HG03108 (cell line): ENCODE results near the gene IMMP2L.
"Not testable (repeated sequence)": the region's sequence is repeated elsewhere in the genome, so short reads cannot be mapped to it uniquely, and the experiment has no call there.

Experiments
- ATAC-seq: cut with Tn5 transposase; IDR thresholded peaks from one replicate; pipeline ENCODE4 v1.9.1; 2021; ENCODE audit warnings: moderate library complexity; ENCODE audit not compliant: unreplicated experiment

Gene IMMP2L

DNA sequence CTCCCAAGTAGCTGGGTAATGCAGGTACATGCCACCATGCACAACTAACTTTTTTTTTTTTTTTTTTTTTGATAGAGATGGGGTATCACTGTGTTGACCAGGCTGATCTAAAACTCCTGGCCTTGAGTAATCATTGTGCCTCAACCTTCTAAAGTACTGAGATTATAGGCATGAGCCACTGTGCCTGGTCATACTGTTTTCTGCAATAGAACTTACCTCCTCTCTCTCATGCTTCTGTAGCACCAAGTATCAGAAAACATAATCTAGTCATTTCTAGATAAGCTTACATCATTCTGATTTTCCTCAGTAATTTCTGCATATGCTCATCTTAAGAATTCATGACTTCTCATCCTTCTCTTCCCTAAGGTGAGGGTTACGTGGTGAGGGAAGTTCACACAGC, 210.0 kb downstream of the IMMP2L start:
- no peak for ATAC-seq

DNA sequence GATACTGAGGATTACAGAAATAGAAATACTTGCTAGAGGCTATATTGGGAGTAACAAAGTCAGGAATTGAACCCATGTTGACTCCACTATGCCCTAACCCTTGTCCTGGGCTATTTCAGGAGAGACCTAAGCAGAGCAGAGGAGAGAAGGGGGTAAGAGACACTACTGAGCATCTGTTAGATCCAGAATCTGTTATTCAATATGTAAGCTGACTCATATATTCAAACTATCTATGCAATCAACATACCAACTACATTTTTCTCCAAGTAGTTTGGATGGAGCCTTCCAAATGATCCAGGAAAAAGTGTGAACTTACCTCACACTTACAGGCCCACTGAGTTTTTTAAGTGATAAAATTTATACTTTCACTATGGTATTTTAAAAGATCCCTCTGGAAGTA, 216.1 kb downstream of the IMMP2L start:
- ATAC-seq: no peak

DNA sequence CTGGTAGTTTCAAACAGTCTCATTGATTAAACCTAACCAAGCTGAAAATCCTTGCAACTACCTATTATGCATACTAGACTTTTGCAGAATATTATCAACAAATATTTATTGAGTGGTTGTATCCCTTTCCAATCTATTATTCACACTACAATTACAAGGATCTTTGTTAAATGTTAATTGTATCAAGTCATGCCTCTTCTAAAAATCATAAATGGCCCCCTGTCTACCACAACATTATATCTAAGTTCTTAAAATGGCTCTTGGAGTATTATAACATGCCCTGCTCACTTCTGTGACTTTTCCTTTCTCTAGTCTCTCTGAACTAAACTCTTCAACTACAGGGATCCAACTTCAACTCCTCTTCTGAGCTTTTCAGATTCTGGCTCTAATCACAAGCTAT, 219.3 kb downstream of the IMMP2L start:
- ATAC-seq: no peak

DNA sequence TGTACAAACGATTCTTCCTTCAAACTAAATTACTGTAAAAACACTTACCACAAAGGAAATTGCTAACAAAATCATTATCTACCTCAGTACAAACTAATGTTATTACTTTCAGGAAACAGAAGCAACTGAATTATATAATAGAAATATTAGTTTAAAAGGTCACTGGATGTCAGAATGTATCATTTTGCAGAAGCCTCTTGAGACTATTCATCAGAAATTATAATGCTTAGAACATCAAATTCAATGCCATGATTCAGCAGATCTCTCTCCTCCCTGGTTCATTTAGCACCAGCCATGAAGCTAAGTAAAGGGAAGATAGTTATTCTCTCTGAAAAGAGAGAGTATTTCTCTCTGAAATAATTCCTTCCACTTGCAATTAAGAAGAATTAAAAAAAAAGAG, 223.3 kb downstream of the IMMP2L start:
- ATAC-seq: no peak

DNA sequence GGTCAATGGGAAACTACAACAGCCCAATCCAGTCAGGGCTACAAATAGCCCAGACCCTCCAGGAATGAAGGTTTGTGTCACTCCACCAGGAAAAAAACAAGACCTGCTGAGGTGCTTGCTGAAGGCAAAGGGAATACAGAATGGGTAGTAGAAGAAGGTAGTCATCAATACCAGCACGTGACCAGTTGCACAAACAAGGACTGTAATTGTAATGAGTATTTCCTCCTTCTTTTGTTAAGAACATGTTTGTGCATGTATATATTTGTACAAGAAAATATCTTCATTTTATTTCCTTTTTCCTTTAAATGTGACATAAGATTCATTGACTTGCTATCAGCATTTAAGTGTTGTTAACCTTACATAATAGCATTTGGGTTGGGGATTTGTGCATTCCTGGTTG, 229.3 kb downstream of the IMMP2L start:
- ATAC-seq: no peak

DNA sequence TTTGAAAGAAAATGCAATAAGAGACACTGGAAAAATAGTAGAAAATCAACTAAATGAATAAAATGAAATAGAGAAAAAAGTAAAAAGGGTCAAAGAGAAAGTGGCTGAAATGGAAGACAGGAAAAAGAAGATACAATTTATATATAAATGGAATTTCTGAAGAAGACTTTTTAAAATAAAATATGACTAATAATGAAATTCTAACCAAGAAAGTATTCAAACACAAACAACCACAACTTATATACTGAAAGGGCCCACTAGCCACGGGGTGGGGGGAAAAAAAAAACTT, 232.1 kb downstream of the IMMP2L start:
- no peak for ATAC-seq

DNA sequence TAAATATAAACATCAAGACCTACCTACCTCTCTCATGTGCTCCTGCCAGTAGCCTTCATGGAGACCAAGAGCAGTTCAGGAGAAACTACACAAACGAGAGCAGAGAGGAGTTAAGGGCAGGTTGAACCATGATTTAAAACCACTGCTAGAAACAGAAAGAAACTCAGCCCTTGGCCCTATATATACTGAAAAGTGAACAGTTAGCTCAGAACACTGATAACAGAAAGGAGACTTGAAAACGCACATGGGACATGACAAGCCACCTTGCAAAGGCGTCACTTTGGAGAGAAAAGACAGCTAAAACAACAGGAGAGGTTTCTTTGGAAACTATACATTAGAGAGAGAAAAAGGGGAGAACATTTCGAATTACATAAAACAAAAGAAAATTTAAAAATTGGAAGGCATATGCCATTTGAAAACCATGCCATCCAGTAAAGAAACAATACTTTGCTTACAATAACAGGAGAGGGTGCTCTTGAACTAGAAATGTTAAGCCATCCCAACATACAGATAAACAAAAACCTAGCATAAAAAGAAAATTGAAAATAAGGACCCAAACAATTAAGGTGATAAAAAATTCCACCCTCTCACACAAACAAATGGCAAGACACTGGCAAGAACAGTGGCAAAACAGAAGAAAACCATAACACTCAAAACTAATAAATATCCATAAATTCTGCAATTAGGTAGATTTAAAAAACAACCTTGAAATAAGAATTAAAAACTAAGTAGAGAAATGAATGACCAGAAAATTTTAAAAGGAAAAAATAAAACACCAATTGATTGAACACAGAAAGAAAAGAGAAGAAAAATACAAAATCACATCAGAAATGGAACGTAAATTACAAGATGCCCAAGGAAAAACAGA, 232.7 kb downstream of the IMMP2L start:
- peak; percentile 61 for ATAC-seq

DNA sequence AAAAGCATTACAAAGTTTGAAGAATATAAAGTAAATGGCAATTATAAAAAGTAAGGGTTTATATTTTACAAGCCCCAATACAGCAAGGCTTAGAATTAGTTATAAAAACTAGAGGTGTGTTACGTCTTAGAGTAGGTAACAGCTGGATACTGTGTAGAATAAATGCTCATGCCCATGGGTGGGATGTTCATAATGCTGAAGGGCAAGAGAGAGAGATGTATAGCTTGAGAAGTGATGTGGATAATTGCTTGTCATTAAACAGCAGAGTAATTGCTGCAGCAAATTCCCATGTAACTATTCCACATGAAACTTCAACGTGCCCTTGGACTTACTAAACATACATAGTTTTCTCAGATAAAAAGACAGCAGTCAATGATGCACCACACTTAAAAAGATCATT, 233.8 kb downstream of the IMMP2L start:
- no peak for ATAC-seq

DNA sequence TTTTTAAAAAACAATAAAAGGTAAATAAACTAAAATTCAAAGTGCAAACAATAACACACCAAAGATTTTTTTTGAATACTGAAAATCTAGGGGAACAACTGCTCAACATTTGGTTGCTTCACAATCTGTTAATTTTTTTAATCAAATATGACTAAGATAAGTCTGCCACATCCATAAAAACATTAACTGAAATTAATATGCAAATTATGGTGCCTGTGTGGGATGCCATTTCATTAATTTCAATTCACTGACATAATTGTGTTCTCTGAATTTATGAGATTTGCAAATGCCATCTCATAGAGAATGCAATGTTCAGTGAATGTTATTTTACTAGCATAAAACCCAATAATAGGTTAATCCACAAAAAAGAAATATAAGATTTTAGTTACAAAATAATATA, 237.5 kb downstream of the IMMP2L start:
- no peak for ATAC-seq

DNA sequence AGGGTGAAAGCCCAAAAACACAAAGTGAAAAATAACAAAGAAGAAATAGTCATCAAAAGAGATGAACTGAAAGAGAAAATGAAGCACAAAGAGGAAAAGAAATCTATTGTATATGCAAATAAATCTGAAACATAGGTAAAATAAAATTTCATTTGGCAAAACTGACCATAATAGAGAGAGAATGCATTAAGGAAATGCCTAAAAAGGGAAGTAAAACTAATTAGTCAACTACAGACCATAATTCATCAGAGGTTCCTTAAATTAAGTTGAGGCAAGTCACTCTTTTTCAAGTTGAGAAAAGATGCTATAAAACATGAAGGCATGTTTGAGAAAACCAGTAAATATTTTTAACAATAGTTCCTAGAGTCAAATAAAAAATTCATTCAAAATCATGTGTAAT, 238.1 kb downstream of the IMMP2L start:
- no peak for ATAC-seq

DNA sequence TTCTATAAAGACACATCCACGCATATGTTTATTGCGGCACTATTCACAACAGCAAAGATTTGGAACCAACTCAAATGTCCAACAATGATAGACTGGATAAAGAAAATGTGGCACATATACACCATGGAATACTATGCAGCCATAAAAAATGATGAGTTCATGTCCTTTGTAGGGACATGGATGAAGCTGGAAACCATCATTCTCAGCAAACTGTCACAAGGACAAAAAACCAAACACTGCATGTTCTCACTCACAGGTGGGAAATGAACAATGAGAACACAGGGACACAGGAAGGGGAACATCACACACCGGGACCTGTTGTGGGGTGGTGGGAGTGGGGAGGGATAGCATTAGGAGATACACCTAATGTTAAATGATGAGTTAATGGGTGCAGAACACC, 238.6 kb downstream of the IMMP2L start:
- not testable (repeated sequence) for ATAC-seq

DNA sequence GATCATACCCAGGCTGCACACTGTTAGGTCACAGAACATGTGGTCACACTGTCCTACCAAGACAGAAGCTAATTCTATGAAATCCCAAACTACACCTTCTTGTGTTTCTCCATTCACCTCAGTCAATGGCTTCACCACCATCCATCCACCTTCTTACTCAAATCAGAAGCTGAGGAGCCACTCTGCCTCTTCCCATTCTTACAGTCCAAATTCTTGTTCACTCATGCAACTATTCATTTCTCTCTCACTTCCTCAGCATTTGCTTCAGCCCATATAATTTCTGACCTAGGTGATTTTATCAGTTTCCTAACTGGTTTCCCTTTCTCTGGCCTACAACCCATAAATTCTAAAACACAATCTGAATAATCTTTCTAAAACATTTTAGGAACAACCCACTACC, 242.2 kb downstream of the IMMP2L start:
- no peak for ATAC-seq

DNA sequence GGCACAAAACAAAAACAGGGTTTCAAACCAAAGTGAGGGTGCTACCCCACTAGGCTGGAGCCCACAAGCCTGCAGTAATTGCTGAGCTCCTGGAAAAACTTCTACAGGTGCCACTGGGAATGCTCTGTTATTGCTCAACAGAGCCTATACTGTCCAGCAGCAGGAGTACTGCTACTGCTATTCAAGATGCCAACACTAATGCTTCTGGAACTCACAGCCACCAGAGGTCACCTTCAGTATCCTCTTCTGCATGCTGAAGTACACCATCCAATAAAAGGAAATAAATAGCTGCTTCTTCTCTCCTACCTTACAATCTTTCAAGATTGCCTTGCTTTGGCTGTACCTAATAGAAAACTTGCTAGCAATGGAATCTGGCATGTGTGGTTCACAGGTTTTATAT, 249.3 kb downstream of the IMMP2L start:
- ATAC-seq: no peak

DNA sequence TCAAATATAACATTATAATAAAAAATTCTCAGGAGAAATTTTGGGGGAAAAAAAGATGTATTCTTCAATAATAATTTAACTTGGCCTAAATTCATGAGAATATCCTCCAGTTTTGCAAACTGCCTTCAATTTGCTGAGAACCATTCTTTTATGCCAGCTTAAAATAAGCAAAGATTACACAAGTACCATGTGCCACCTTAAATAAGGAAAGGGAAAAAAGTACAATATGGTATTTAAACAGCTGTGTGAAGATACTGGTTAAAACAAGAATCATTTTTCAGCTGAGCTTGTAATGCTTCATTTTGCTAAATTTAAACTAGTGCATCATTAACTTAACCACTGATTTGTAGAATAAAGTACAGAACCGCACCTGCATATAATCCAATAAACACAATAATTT, 253.6 kb downstream of the IMMP2L start:
- ATAC-seq: no peak

DNA sequence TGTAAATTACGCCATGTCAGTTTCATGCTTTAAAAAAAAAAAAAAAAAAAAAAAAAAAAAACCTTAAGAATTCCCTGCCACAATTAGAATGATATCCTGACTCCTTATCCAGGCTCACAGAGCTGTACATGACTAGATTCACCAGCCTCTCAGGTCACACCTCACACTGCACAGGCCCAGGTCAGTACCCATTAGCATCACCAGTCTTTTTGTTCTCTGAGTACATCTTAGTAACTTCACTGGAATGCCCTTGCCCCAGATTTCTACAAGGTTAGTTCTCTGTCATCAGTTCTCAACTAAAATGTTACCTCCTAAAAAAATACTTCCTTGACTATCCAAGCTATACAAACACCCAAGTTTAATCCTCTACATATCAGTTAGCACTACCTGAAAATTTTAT, 260.4 kb downstream of the IMMP2L start:
- no peak for ATAC-seq

DNA sequence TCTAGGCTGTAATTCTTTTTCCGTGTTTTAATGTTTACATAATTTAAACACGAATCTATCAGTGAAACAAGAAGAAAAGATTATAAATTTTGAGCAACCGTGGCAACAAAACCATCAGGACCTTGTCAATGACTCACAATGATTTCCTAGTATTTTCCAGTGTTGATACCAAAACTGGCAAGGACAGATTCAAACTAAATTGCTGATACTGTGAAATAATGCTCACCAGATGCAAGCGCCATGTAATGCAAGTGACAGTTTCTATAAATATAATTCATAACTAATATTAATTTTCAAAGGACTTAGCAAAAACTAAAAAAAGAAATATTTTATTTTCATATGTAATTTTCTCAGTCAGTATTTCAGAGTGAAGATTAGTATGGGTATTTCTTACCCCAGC, 267.8 kb downstream of the IMMP2L start:
- ATAC-seq: no peak

DNA sequence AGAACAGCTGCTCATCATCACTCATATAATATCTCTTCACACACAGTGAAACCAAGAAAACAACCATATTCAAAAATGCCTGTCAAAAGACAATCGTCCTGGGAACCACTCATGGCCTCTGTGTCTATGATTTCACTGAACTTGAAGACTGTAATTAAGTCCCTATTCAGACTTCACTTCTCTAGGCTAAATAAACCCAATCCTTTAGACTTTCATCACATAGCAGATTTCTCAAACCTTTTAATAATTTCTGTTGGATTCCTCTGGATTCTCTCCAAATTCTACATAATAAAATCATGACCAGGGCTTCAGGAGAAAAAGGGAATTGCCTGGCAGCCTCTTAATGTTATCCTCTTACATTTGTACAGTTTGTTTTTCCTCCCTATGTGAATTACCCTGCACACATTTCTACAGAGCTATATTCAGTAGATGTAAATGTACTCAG, 270.2 kb downstream of the IMMP2L start:
- no peak for ATAC-seq

DNA sequence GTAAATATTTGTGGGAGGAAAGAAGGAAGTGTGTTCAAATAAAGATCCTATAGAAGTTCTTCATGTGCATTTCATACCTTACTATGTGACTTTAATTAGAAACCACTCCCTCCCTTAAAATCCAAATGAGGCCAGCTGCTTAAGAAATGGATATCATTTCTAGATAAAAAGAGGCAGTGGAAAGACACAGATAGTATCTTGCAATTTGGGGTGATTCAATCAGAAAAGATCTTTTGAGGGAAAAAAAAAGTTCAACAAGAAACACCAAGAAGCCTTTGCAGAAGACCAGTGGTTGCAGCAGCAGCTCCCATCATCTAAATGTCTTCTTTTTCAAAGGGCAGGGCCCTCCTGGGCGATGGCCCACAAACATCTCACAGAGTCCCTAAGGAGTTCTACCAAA, 271.3 kb downstream of the IMMP2L start:
- no peak for ATAC-seq

DNA sequence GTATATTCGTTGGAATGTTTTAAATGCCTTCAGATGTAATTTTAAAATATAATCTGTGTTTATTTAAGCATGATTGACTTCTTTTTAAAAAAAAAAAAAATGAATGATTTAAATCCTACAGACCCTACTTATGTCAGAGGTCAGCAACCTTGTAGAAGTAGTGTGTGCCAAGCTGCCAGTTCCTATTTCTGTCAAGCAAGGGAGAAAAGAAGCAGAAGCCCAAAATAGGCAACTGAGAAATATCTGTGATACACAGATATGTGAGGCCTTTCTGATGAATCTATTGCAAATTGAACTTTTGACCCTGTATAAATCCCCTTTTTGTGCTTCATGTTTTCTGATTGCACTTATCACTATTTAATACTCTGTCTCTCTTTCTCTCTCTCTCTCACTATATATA, 271.9 kb downstream of the IMMP2L start:
- no peak for ATAC-seq

DNA sequence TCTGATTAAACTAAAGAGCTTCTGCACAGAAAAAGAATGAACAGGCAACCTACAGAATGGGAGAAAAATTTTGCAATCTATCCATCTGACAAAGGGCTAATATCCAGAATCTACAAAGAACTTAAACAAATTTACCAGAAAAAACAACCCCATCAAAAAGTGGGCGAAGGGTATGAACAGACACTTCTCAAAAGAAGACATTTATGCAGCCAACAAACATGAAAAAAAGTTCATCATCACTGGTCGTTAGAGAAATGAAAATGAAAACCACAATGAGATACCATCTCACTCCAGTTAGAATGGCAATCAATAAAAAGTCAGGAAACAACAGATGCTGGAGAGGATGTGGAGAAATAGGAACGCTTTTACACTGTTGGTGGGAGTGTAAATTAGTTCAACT, 273.9 kb downstream of the IMMP2L start:
- not testable (repeated sequence) for ATAC-seq

DNA sequence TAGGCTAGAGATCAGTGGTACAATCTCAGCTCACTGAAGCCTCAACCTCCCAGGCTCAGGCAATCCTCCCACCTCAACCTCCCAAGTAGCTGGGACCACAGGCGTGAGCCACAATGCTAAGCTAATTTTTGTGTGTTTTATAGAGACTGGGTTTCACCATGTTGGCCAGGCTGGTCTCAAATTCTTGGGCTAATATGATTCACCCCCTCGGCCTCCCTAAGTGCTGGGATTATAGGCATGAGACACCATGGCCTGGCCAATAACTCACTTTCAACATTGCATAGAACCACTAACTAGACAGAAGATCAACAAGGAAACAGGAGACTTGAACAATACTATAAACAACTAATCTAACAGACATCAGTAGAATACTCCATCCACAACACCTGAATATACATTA, 279.7 kb downstream of the IMMP2L start:
- no peak for ATAC-seq

DNA sequence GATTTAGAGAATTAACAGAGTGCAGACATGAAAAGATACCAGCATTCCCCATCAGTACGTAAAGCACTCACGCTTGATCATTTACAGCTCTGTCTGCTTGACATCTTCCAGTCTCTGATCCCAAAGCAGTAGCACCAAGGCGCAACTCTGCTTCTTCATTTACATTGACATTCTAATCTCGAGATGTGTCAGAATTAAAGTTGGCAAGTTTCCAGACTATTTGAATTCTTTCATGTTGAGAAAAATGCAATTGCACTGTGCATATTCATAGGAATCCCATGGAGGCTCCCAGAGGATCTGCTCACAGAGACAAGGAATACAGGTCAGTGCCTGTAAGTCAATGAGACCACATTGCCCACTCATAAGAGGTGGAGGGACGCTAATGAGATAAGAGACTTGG, 287.4 kb downstream of the IMMP2L start:
- ATAC-seq: no peak

DNA sequence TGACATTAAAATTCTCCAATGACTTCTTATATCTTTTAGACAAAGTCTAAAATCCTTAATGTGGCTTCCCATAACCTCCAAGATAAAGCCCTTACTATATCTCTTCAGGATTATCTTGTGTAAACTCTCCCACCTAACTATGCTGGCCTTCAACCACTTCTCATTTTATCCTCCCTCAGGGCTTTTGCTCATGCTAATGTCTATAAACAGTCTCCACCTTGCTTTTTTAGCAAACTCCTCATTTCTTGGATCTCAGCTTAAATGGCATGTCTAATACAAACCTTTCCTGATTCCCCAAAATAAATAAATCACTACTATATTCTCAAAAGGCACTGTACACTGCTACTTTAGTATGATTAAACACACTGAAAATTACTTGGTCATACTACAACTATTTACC, 290.2 kb downstream of the IMMP2L start:
- ATAC-seq: no peak
